ENCODE measurements around the gene TANGO2.

The TANGO2 gene

DNA sequence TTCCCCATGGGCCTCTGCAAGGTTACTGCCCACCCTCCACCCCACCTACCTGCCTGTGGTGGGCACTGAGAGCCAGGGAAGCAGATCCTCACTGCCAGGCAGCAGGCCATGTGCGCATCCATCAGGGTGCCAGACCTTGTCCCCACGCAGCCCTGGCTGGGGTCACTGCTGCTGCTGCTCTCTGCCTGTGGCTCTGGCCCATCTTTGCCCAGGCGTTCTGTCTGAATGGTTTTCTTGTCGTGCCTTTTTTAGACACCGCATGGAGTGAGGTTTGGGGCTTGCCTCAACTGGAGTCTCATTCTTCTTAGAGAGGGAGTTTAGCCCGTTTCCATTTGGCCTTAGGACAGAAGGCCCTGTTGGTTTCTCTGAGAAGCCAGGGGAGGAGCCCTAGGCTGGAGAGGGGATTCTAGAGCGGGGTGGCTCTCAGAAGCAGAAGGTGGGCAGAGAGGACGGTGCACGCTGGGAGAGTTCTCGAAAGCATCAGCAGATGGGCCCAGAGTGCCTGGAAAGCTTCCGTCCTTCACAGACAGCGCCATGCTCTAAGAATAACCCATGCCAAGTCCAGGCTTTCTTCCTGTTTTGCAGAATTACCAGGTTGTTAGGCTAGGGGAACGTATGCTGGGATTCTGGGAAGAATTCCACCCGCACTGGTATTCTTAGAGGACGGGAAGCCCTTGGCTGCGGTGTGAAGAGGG, 8.1 kb downstream of the TANGO2 start:
- no peak for DNase-seq

DNA sequence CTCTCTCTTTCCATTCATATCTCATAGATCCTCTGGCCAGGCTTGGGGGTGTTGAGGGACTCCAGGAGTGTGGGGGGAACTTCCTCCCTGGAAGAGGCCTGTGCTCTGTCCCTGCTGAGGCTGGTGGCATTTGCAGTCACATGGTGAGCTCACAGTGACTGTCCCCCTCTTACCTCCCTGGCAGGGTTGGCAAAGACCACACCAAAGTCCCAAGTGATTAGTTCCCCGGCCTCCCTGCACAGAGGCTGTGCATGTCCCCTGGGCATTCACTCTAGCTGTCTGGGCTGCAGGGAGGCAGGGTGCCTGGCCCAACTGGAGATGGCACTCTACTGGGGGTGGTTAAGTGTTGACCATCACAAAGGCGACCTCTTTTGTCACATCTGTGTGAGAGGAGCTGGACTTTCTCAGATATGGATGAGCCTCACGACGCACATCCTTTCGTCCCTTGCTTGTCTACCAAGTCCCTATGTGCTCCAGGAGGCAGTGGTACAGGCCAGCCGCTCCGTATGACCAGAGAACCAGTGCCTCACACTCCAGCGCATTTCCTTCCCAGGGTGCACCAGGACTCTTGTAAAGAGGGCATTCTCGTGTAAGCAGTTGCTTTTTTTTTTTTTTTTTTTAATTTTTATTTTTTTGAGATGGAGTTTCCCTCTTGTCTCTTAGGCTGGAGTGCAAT, 8.8 kb downstream of the TANGO2 start:
- no peak for DNase-seq

- DNase-seq = no peak
These were observed 11.0 kb downstream of the TANGO2 start for GRCh38 chr22:20031732-20032406.

DNA sequence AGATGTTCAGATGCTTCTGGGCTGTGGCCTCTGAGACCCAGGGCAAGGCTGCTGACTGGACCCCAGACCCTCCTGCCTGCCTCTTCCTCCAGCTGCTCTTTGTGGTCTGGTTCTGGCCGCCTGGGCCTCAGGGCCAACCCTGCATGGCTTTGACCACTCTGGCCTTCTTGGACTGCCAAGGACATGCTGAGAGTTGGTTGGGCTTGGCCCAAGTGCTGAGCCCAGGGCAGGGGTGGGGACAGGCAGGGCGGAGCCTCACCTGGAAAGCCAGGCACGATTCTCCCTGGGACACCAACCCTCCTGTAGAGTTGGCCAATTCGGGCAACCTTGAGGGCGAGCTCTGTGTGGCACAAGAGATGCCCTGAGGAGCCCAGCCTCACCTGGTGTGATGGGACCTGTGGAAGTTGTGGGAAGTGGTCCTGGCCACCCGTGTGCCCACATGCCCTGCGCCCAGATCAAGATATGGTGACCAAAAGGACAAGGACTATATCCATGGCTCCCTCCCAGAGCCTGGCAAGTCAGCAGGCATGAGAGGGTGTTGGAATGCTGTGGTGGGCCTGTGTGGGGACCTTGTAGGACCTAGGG, 11.6 kb downstream of the TANGO2 start:
- DNase-seq = no peak

DNA sequence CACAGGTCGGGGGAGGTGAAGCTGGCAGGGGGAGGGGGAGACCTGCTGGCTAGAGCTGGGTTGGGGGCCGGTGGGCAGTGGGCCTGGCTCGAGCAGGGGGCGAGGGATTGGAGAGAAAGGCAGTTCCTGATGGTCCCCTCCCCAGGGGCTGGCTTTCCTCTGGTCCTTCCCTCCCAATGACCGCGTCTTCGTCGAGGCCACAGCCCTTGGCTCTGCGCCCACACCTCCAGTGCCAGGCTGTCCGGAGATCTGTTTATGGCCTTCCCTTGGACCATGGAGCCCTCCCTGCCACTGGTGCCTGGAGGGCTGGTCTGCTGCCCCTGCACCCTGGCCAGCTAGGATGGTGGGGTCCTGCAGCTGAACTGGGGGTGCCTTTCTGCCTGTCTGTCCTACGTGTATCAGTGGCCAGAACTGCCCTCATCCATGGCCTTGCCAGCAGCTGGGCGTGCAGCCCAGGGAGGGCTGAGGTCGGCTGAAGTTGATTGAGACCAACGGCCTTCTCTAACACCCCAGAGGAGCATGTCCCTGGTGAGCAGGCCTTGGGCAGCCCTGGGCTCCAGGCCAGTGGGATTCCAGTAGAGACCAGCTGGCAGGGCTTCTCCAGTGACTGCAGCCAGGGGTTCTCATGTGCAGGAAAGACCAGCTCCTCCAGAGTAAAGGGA, 12.3 kb downstream of the TANGO2 start:
- DNase-seq = no peak

- DNase-seq = no peak
These were observed 13.2 kb downstream of the TANGO2 start for GRCh38 chr22:20034143-20034542.

GRCh38 chr22:20035375-20036083, 14.6 kb downstream of the TANGO2 start:
- no peak for DNase-seq

GRCh38 chr22:20036084-20036482, 15.2 kb downstream of the TANGO2 start:
- no peak for DNase-seq

GRCh38 chr22:20036535-20037392, 15.9 kb downstream of the TANGO2 start:
- no peak for DNase-seq

DNA sequence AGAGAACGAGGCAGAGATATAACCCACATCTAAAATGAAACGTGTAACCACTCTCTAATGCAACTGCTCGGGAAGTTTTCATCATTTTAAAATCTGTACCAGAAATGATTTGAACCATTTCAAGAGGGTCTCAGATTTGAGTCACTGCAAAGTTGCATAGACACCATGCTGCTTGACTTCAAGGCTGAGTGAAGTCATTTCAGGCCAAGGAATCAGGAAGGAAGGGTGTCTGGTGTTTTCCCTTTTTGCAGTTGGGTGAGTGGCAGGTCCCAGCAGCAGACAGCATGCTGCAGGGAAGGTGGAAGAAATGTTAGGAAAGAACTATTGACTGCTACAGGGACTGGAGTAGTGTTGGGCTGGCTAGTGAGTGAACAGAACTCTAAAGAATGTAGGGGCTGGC, 16.5 kb downstream of the TANGO2 start:
- DNase-seq = no peak

DNA sequence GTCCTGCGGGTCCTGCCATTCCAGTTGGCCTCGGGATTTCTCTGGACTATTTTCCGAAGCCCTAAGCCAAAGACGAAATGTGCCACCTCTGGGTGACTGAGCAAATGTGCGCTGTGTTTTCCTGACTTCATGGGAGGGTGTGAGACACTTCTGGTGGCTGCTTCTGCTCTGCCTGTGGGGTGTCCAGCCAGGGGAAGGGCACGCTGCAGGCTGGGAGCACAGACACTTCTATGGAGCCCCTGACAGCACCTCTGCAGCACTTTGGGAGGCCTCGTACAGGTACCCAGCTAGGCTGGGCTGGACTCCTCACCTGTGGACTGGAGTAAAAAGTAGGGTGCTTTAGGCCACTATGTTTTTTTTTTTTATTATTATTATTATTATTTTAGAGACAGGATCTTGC, 17.7 kb downstream of the TANGO2 start:
- no peak for DNase-seq

GRCh38 chr22:20039683-20040325, 18.9 kb downstream of the TANGO2 start:
- no peak for DNase-seq

- no peak for DNase-seq
These were observed 19.7 kb downstream of the TANGO2 start for GRCh38 chr22:20040327-20041200.

DNA sequence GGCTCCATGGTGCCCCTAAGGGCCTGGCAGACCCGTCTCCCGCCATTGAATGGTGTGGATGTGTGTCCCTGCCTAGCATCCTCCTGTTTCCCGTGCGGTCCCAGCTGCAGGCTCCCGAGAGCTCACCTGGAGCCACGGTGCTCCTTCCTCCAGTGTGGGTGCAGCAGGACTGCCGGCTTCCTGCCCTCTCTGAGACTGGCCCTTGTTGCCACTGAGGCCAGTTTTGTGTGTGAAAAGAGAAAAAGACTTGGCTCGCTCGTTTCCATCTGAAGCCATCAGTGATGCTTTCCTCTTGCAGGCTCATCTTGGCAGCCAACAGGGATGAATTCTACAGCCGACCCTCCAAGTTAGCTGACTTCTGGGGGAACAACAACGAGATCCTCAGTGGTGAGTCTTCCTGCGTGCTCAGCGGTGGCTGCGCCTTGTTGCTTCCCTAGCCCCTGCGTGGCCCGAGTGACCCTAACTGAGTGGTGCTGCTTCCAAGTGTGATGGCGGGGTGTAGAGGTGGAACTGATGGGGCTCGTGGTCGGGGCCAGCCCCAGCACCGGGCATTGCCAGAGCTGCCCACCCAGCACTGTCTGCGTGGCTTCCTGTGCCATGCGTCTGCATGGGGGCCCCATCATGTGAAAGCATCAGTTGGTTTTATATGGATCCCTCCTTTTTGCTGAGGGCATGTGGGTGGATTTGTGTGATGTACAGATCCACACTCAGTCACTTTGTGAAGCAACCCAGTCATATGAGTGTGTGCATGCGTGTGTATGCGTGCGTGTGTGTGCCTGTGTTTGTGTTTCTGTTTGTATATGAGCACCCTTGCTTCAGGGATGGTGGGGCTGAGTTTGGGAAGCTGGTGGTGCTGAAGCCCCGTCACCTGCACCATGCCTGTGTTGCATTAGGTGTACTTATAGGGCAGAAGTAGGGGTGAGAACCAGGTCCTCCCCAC, 22.4 kb downstream of the TANGO2 start:
- no peak for DNase-seq

- no peak for DNase-seq
These were observed 23.1 kb downstream of the TANGO2 start for GRCh38 chr22:20043997-20044342.

- no peak for DNase-seq
These were observed 23.7 kb downstream of the TANGO2 start for GRCh38 chr22:20044495-20045151.

DNA sequence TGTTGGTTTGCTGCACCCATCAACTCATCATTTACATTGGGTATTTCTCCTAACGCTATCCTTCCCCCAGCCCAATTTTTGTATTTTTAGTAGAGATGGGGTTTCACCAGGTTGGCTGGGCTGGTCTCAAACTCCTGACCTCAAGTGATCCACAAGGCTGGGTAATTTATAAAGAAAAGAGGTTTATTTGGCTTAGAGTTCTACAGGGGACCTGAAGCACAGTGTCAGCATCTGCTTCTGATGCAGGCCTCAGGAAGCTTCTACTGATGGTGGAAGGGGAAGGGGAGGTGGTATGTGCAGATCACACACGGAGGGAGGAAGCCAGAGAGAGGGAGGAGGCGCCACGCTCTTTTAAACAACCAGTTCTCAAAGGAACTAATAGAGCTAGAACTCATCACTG, 25.8 kb downstream of the TANGO2 start:
- DNase-seq = no peak

DNA sequence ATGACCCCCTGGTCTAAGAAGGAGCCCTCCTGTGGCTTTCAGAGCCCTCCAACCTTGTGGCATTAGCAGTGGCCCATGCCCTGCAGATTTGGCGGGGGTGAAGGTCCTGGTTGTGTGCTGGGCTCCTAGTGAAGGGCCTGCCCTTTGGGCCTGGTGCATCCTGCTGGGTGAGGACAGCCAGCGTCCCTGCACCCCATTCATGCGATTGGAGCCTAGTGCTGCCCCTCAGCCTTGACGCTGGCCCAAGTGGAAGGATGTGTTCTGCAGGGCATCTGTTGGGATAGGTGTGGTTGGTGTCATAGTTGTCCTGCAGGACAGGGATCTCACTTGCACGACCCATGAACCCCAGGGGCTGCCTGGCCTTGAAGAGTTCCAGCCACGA, 31.0 kb downstream of the TANGO2 start:
- no peak for DNase-seq

Data from MV-4-11 (cell line).